GM18907 (cell line): ENCODE data around the gene CPT1A.

Experiments used
- ATAC-seq: cut with Tn5 transposase; IDR thresholded peaks from one replicate; pipeline ENCODE4 v1.9.1; 2021; ENCODE audit warnings: mild to moderate bottlenecking, moderate library complexity; ENCODE audit not compliant: unreplicated experiment

The CPT1A gene

DNA sequence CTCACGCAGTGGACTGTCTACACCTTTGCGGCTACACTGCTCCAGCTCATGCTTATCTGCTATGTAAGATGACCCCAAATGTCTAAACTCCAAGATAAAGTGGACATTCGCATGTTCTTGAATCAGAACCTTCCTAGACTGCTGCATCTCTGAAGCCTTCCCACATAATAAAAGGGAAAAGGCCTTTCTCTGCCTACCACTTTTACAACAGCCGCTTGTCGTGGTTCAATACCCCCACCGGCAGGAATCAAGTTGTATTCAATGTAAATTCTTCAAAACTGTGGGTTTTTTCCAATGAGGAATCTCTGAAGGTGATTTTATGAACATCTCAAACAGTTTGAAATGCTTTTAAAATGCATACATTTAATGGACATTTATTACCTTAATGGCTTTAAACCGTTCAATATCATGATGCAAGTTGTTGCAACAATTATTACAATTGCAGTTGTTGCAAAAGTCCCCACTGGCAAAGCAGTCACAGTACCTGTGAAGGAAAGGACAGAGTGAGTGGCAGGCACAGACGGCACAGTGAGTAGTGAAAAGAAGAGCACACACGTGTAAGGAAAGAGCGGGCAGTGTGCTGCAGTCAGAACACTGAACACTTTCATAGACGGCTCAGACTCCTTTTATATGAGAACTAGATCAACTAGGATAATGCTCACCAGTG, 126.1 kb downstream of the CPT1A start:
- ATAC-seq, result no peak

DNA sequence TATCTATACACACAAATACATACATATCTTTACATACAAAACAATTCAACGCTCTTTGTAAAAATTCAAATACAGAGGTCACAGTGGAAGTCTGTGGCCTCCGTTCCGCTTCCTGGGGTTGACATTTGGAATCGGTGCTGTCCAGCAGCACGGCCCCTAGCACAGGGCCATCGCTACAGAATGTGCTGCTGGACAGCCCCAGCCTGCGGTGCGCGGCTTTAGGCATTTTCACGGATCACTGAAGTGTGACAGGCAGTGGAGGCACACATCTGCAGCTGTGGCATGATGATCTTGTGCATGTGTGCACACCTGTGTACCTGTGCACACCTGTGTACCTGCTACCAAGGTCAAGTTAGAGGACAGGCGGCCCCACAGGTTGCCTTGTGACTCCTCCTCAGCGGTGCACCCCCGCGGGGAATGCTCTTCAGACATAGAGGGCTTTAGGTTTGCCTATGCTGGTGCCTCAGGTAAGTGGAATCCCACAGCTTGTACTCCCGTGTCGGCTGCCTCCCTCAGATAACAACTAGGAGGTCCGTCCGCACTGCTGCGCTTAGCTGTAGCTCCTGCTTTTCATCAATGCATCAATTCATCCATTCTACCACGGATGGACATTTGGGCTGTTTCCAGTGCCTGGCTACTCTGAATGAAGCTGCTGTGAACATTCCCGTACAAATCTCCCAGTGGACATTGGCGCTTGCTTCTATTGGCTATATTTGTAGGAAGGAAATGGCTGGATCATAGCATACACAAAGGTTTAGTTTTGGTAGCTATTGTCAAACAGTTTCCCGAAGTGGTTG, 127.5 kb downstream of the CPT1A start:
- ATAC-seq, result no peak

DNA sequence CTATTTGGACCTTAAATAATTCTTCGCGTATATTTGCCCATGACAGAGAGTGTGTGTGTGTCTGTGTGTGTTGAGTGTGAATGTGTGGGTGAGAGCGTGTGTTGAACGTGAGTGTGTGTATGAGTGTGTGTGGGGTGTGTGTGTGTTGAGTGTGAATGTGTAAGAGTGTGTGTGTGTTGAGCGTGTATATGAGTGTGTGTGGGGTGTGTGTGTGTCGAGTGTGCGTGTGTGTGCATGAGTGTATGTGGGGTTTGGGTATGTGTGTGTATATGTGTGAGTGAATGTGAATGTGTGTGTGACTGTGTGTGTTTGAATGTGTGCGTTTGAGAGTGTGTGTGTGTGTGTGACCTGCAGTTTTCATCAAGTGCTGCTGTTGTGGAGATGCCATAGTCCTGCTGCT, 130.6 kb downstream of the CPT1A start:
- no peak for ATAC-seq

DNA sequence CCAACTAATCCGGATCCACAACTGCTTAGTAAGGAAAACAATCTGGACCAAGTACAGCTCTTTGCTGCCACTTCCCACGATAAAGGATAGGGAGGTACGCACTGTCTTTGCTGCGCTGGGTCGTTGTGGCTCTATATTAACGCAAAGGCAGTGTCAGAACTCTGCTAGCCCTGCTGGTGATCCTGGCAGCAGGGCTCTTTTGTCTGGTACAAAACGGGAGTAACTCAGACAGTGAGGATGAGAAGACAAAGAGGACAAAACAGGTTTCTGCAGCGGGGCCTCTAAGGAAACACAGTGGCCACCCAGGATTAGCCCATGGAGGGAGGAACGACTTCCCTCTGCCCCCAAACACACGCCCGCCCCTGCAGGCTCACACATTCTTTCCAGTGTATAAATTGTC, 131.3 kb downstream of the CPT1A start:
- ATAC-seq, result no peak

DNA sequence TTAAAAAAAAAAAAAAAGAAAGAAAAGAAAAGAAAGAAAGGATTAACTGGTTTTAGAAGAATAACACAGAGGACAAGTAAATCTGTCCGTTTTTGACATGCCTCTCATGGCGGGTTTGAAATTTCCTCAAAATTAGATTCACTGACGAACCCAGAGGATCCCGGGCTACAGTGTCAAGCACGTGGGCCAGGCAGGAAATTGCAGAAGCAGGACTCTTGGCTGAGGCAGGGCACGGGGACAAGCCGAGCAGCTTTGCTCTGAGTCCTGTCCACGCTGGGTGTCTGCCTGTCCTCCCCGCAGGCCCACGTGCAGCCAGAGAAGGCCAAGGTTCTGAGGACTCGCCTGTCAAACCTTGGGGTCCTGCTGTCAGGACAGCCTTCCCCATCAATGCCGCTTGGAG, 132.7 kb downstream of the CPT1A start:
- ATAC-seq, result no peak

DNA sequence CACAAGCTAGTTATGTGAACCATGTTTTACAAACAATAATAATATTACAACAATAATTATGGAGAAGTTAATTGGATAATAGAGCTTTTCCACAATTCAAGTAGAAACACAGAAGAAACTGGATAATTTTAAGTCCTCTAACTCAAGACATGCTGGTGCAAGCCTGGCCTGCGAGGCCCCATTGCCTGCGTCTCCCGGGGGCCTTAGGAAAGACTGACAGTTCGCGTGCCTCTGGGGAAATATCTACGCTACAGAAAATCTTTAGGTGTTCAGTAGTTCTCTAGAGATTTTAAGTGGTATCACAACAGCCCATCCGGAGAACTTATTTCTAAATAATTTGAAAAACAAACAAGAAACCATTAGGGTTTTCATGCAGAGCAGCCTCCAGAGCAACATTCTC, 134.2 kb downstream of the CPT1A start:
- ATAC-seq, result no peak

DNA sequence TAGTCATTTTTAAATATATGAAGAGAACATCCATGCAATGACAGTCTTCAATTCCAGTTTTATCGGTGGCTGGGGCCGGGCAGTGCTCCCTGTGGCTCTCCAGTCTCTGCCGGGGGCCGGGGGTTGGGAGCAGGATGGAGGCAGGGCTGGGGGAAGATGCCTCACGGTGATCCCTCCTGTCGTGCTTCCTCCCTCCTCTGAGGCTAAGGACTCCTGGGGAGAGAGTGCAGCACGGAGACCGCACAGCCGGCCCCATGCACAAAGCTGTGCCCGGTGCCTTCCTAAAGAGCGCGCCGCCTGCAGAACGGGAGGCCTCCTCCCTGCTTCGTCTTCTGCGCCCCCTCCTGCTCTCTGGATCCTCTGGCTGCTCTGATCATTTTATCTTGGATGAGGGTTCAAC, 136.8 kb downstream of the CPT1A start:
- ATAC-seq, result no peak
